ENCODE data around the gene MAOA.

MAOA gene

DNA sequence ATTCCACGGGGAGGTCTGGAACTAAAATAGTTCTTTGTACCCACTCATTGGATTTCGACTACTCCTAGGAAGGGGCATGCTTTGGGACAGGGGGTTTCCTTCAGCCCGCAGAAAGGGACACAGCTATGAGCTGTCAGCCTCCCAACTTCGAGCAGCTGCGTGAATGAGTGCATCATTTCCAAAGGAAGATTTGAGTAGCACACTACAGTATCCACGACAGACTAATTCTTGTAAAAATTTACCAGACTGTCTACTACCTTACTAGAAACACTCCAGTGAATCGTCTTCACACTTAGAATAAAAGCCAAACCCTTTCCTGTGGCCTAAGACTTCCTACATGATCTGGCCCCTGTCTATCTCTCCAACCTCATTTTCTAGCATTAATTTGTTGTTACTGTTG is 101.9 kb downstream of the MAOA start:
- DNase-seq (ENCODE audit: low spot score): no peak

DNA sequence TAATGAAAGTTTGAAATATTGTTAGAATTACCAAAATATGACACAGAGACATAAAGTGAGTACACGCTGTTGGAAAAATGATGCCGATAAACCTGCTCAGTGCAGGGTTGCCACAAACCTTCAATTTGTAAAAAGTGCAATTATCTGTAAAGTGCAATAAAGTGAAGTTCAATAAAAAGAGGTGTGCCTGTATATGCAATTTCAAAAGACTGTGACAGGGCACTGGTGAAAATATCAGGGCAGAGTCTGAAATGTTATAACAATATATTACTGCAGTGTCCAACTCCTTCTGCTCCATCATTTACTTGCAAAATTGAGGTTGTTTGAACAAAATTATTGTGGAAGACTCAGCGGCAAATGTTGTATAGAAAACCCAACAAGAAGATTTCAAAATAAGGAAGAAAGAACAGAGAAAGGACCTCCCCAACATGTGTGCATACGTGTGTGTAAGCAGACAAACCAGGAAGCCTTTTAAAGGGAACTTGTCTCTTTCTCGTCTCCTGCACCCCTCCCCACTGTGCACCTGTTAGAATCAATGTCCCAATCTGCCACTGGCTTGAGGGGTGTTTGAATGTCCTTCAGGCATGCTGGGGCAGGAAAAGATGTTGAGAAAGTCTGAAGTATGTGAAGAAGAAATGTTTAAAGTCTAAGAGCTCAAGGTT is 130.0 kb downstream of the MAOA start:
- DNase-seq (ENCODE audit: low spot score): no peak
